ENCODE measurements around the gene FAM180A. TPM values are rescaled to one million over a fixed set of nuclear protein-coding genes. Genes with fewer than 3 reads are reported as not detected.

The FAM180A gene
- polyA plus RNA-seq, 3 donors: not detected

GRCh38 chr7:135771961-135772638 is 23.5 kb upstream of the FAM180A start:
- DNase-seq (ENCODE audit: low read depth in 3 of 3, low spot score in 2 of 3): no peak

GRCh38 chr7:135771051-135771450 is 22.4 kb upstream of the FAM180A start:
- no peak for DNase-seq (ENCODE audit: low read depth in 3 of 3, low spot score in 2 of 3)

GRCh38 chr7:135770139-135770710 is 21.6 kb upstream of the FAM180A start:
- DNase-seq (ENCODE audit: low read depth in 3 of 3, low spot score in 2 of 3): no peak

GRCh38 chr7:135769005-135769802 is 20.6 kb upstream of the FAM180A start:
- DNase-seq (ENCODE audit: low read depth in 3 of 3, low spot score in 2 of 3): no peak

- no peak for DNase-seq (ENCODE audit: low read depth in 3 of 3, low spot score in 2 of 3)
Measured at GRCh38 chr7:135768467-135768866, 19.9 kb upstream of the FAM180A start.

- no peak for DNase-seq (ENCODE audit: low read depth in 3 of 3, low spot score in 2 of 3)
Measured at GRCh38 chr7:135768064-135768463, 19.5 kb upstream of the FAM180A start.

GRCh38 chr7:135763261-135763660 is 14.6 kb upstream of the FAM180A start:
- DNase-seq (ENCODE audit: low read depth in 3 of 3, low spot score in 2 of 3): no peak

GRCh38 chr7:135761751-135762488 is 13.3 kb upstream of the FAM180A start:
- no peak for DNase-seq (ENCODE audit: low read depth in 3 of 3, low spot score in 2 of 3)

GRCh38 chr7:135759532-135759931 is 10.9 kb upstream of the FAM180A start:
- DNase-seq (ENCODE audit: low read depth in 3 of 3, low spot score in 2 of 3): no peak

- DNase-seq (ENCODE audit: low read depth in 3 of 3, low spot score in 2 of 3): no peak
Measured at GRCh38 chr7:135758531-135758932, 9.9 kb upstream of the FAM180A start.

- DNase-seq (ENCODE audit: low read depth in 3 of 3, low spot score in 2 of 3): no peak
Measured at GRCh38 chr7:135757719-135758411, 9.3 kb upstream of the FAM180A start.

- DNase-seq (ENCODE audit: low read depth in 3 of 3, low spot score in 2 of 3): no peak
Measured at GRCh38 chr7:135756191-135756590, 7.6 kb upstream of the FAM180A start.

GRCh38 chr7:135755351-135755753 is 6.7 kb upstream of the FAM180A start:
- DNase-seq (ENCODE audit: low read depth in 3 of 3, low spot score in 2 of 3): no peak

GRCh38 chr7:135753616-135754413 is 5.2 kb upstream of the FAM180A start:
- no peak for DNase-seq (ENCODE audit: low read depth in 3 of 3, low spot score in 2 of 3)

- DNase-seq (ENCODE audit: low read depth in 3 of 3, low spot score in 2 of 3): no peak
Measured at GRCh38 chr7:135747366-135747765, 1.2 kb downstream of the FAM180A start.

- DNase-seq (ENCODE audit: low read depth in 3 of 3, low spot score in 2 of 3): no peak
Measured at GRCh38 chr7:135745703-135746312, 2.8 kb downstream of the FAM180A start.

GRCh38 chr7:135744938-135745702 is 3.5 kb downstream of the FAM180A start:
- DNase-seq (ENCODE audit: low read depth in 3 of 3, low spot score in 2 of 3): no peak

GRCh38 chr7:135743907-135744731 is 4.5 kb downstream of the FAM180A start:
- DNase-seq (ENCODE audit: low read depth in 3 of 3, low spot score in 2 of 3): no peak

Measured in right renal cortex interstitium (tissue), 3 donors.